Ovary (tissue), 9 donors: ENCODE measurements around the gene CADM2. TPM values are rescaled to one million over a fixed set of nuclear protein-coding genes. Genes with fewer than 3 reads are reported as not detected.

ENCODE experiments used
- DNase-seq, 5 donors: peaks; one replicate each; pipeline ENCODE4 v3.0.0-alpha.2; 2019 to 2020
- H3K27ac ChIP-seq, 2 donors: fragments of 200-600 bp; one replicate each; pipeline versions ENCODE4 v1.5.1 to v1.8.0; 2019 to 2022
- H3K27me3 ChIP-seq: fragments of 200-600 bp; one replicate; pipeline ENCODE4 v1.8.0; 2022
- H3K36me3 ChIP-seq: fragments of 200-600 bp; sonication (generic); one replicate; pipeline ENCODE4 v1.5.1; 2019
- H3K4me1 ChIP-seq: one replicate; pipeline ENCODE4 v1.8.1; 2013; ENCODE audit warnings: mild to moderate bottlenecking, moderate library complexity; ENCODE audit not compliant: insufficient read depth
- H3K4me3 ChIP-seq: fragments of 200-600 bp; sonication (generic); one replicate; pipeline ENCODE4 v1.5.1; 2017
- H3K9me3 ChIP-seq, 2 donors: fragments of 200-600 bp in 1 of 2; sonication (generic) in 1 of 2; one replicate each; pipeline versions ENCODE4 v1.5.1 to v1.8.1; 2013 to 2019; ENCODE audit warnings: mild to moderate bottlenecking in 1 of 2, moderate library complexity in 1 of 2
- EP300 ChIP-seq: sonication (generic); formaldehyde crosslinking; IDR thresholded peaks from one replicate; pipeline ENCODE4 v1.6.1; 2017; ENCODE audit warnings: antibody characterized with exemption
- POLR2A ChIP-seq: fragments of 450-650 bp; IDR thresholded peaks from one replicate; pipeline ENCODE4 v1.6.1; 2017; ENCODE audit warnings: antibody characterized with exemption, mild to moderate bottlenecking, moderate library complexity
- WGBS, 3 donors: extraction: QIAGEN DNeasy Blood & Tissue Kit in 1 of 3; methylation state at CpG; one replicate each; pipeline versions ENCODE4 v1.1.5 to v1.1.7; 2013 to 2017; 5-methylcytosine and 5-hydroxymethylcytosine counted together
- intact Hi-C, 4 donors: fragments of 100-400 bp; cut with DNase I; formaldehyde crosslinking; loops; one replicate each; pipeline versions ENCODE4 v1.11.0 to v1.15.1; 2022 to 2023
- polyA plus RNA-seq, 2 donors: library from polyadenylated mRNA; stranded (reverse); fragments of 200-250 nt in 1 of 2; fragments of 350-450 nt in 1 of 2; fragmentation: Illumina TruSeq in 1 of 2; extraction: RNeasy Lipid Tissue Mini Kit (QIAGEN cat#74804) in 1 of 2; gene quantifications; one replicate each; pipeline ENCODE4 v1.2.3, GENCODE V29; 2013 to 2014
- total RNA-seq, 7 donors: library from RNA; depleted of rRNA in 2 of 7; stranded (reverse); fragments of >200 nt in 2 of 7; fragmentation: NEBNext Ultra II Directional in 3 of 7; extraction: Animal tissue kit (Norgen Biotek cat#: 25700) in 3 of 7; gene quantifications; one replicate each; pipeline versions ENCODE4 v1.1.0 to v1.2.4, GENCODE V29; 2016 to 2023
- TF ChIP-seq, protein P1 (sequence below), 3 donors: fragments of 450-650 bp in 2 of 3; fragments of 200-600 bp in 1 of 3; IDR thresholded peaks; one replicate each; pipeline versions ENCODE4 v1.5.1 to v1.8.0; 2016 to 2022; ENCODE audit warnings: antibody characterized with exemption in 3 of 3, mild to moderate bottlenecking in 1 of 3
- donor health status: DM: no; HTN: no; CAD: no; lungs with moderate emphysema.
- donor health status: DM: no; HTN: no; CAD: no.
- donor health status: Bipolar disorder and iron deficiency.
- donor health status: DM: yes; HTN: yes; CAD: no.
- donor health status: DM: no; HTN: no; CAD: no.
- donor health status: DM: yes; HTN: yes; CAD: no.

Gene CADM2
- total and polyA plus RNA-seq, 9 donors, result 0.20 to 1.9 (median 0.69) TPM

DNA sequence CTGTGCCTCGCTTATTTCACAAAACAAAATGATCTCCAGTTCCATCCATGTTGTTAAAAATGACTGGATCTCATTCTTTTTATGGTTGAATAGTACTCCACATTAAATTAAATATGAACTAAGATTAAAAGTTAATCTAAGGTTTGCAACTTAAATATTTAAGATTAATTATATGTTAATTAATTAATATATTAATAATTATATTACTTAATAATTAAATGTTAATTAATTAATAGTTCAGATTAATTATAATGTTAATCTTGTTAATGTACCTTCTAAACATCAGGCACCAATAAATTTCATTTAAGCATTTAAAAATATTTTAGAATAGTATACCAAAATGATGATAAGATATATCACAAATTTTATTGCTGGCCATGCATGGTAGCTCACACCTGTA, 971.9 kb downstream of the CADM2 start:
- 85 to 95% (median 87%) methylated on average over 1 of the region's 1 CpG for WGBS, 3 donors
- Histone ChIP-seq H3K36me3 (no peaks in the 10 kb centered on the region), H3K9me3 (no peaks in the 10 kb centered on the region), H3K4me1 (no peaks in the 10 kb centered on the region), H3K27me3 (no peaks in the 10 kb centered on the region), H3K27ac (no peak overlapping the region), H3K4me3 (no peak overlapping the region)
- TF ChIP-seq POLR2A (no peak), EP300 (no peak)
- TF ChIP-seq, protein P1, sequence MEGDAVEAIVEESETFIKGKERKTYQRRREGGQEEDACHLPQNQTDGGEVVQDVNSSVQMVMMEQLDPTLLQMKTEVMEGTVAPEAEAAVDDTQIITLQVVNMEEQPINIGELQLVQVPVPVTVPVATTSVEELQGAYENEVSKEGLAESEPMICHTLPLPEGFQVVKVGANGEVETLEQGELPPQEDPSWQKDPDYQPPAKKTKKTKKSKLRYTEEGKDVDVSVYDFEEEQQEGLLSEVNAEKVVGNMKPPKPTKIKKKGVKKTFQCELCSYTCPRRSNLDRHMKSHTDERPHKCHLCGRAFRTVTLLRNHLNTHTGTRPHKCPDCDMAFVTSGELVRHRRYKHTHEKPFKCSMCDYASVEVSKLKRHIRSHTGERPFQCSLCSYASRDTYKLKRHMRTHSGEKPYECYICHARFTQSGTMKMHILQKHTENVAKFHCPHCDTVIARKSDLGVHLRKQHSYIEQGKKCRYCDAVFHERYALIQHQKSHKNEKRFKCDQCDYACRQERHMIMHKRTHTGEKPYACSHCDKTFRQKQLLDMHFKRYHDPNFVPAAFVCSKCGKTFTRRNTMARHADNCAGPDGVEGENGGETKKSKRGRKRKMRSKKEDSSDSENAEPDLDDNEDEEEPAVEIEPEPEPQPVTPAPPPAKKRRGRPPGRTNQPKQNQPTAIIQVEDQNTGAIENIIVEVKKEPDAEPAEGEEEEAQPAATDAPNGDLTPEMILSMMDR (IDR thresholded peaks at IDR 0.05), result no peak
- DNase-seq, result no peak
- intact Hi-C loops, result no loop called here

DNA sequence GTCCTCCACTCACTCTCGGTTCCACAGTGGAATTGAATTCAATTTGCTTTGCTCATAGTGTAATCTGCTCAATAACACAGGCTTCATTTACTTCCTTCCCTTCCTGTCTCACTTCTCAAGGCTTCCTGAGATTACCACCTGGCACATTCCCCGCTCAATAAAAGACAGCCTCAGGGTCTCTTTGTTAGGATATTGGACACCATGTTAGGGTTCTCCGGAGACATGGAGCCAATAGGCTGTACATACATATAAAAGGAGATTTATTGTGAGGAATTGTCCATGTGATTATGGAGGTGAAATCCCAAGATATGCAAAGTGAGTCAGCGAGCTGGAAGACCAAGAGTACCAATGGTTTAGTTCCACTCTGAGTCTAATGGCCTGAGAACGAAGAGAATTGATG, 974.5 kb downstream of the CADM2 start:
- Histone ChIP-seq H3K9me3 (no peaks in the 10 kb centered on the region), H3K27ac (no peak overlapping the region), H3K4me1 (no peaks in the 10 kb centered on the region), H3K4me3 (no peak overlapping the region), H3K36me3 (no peaks in the 10 kb centered on the region), H3K27me3 (no peaks in the 10 kb centered on the region)
- intact Hi-C loops, result no loop called here
- DNase-seq, result no peak
- TF ChIP-seq EP300 (no peak), POLR2A (no peak)
- TF ChIP-seq, protein P1 (IDR thresholded peaks at IDR 0.05), result no peak
- WGBS, 3 donors, result 88 to 94% (median 89%) methylated on average over 5 of the region's 5 CpGs

DNA sequence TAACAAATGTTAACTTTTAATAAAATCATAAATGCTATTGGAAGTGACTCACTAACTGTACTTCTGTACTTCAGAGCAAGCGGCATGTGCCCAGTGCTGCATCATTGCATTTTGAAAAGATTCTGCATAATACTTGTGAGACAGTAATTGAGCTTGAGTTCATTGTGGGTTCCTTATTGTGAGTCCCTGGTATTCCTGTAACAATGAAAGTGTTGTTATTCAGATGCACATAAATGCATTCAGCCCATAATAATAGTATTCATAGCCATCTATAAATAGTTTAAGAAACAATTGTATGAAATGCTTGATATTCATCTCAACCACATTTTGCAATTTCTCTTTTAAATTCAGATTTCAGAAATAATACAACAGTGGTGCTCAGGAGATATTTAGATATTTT, 976.4 kb downstream of the CADM2 start:
- Histone ChIP-seq H3K27me3 (no peaks in the 10 kb centered on the region), H3K4me1 (no peaks in the 10 kb centered on the region), H3K27ac (no peak overlapping the region), H3K4me3 (no peak overlapping the region), H3K36me3 (no peaks in the 10 kb centered on the region), H3K9me3 (no peaks in the 10 kb centered on the region)
- WGBS, 3 donors, result 93 to 98% (median 95%) methylated on average over 1 of the region's 1 CpG
- TF ChIP-seq, protein P1 (IDR thresholded peaks at IDR 0.05), result no peak
- TF ChIP-seq POLR2A, result no peak
- TF ChIP-seq EP300, result no peak
- intact Hi-C loops, result no loop called here
- DNase-seq, result no peak

DNA sequence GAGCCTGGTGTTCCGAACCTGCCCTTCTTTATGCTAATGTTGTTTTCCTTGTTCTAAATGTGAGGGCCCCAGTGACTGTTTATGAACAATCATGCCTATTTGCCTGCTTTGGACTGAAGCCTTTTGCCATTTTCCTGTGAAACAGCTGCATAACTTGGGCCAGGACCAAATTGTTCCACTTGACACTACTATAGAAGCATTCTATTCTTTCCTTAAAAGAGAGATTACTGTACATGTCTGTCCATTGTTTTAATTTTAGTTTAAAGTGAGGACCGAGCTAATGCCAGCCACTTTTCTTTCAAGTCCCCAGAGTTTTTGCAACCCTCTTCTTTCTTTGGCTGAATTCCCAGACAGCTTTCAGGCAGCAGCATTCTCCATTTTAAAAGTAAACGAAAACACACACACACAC, 980.3 kb downstream of the CADM2 start:
- TF ChIP-seq, protein P1 (IDR thresholded peaks at IDR 0.05), result no peak
- no peak for TF ChIP-seq EP300
- no peak for TF ChIP-seq POLR2A
- no peaks in the 10 kb centered on the region for H3K36me3 ChIP-seq
- H3K9me3 ChIP-seq, result no peaks in the 10 kb centered on the region
- no peak overlapping the region for H3K27ac ChIP-seq
- no peaks in the 10 kb centered on the region for H3K4me1 ChIP-seq
- intact Hi-C loops, result no loop called here
- H3K27me3 ChIP-seq, result no peaks in the 10 kb centered on the region
- no peak for DNase-seq
- 12 to 19% (median 12%) methylated on average over 3 of the region's 3 CpGs for WGBS, 3 donors
- H3K4me3 ChIP-seq, result no peak overlapping the region

DNA sequence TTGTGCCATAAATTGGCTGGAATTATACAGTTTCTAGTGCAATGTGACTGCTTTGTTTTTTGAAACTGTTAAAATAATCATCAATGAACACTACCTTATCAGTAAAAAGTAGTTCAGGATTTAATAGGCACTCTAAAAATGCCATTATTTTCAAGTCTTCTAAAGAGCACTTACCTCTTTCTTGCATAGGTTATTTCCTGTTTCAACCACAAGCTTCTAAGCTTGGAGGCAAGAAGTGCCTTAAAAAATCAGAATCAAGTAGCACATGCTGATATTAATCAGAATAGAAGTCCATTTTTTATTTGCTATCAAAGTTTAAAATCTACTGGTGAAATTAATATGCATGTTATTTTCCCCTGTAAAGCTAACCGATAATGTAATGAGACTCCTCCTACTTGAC, 991.6 kb downstream of the CADM2 start:
- 57 to 64% (median 63%) methylated on average over 1 of the region's 1 CpG for WGBS, 3 donors
- H3K4me3 ChIP-seq, result no peak overlapping the region
- intact Hi-C loops, result no loop called here

More for the DNA sequence above, 991.6 kb downstream of the CADM2 start:
- Histone ChIP-seq H3K27me3 (no peaks in the 10 kb centered on the region), H3K27ac (no peak overlapping the region), H3K4me1 (no peaks in the 10 kb centered on the region), H3K36me3 (no peaks in the 10 kb centered on the region), H3K9me3 (no peaks in the 10 kb centered on the region)
- TF ChIP-seq POLR2A (no peak), EP300 (no peak)
- TF ChIP-seq, protein P1 (IDR thresholded peaks at IDR 0.05), result no peak
- DNase-seq, result no peak
